Body of pancreas (tissue), 4 donors: ENCODE results near the gene EMILIN2. TPM values are rescaled to one million over a fixed set of nuclear protein-coding genes. Genes with fewer than 3 reads are reported as not detected.
"Not testable (repeated sequence)": the region's sequence is repeated elsewhere in the genome, so short reads cannot be mapped to it uniquely, and the experiment has no call there.

Experiments
- ATAC-seq: fragments of 150-250 bp; one replicate; pipeline ENCODE4 v1.9.1; 2016
- DNase-seq, 4 donors: peaks; one replicate each; pipeline ENCODE4 v3.0.0-alpha.2; 2019
- H3K27ac ChIP-seq, 4 donors: fragments of 200-600 bp; sonication (generic); 1 replicate in 3 of 4; 2 replicates in 1 of 4; pipeline versions ENCODE4 v1.5.1 to v1.6.1; 2016 to 2019; ENCODE audit warnings: mild to moderate bottlenecking in 1 of 4, mixed read lengths in 1 of 4, moderate library complexity in 1 of 4
- H3K27me3 ChIP-seq, 2 donors: fragments of 200-600 bp; sonication (generic); one replicate each; pipeline ENCODE4 v1.6.0; 2016; ENCODE audit warnings: mild to moderate bottlenecking in 1 of 2
- H3K36me3 ChIP-seq, 2 donors: fragments of 200-600 bp; sonication (generic); replicated peaks in 1 of 2; 2 replicates each; pipeline ENCODE4 v1.5.1; 2016; ENCODE audit warnings: low read depth in 2 of 2; ENCODE audit not compliant: insufficient read depth in 1 of 2
- H3K4me1 ChIP-seq: fragments of 200-600 bp; sonication (generic); one replicate; pipeline ENCODE4 v1.6.0; 2016
- H3K4me3 ChIP-seq, 2 donors: fragments of 200-600 bp; sonication (generic); 1 replicate in 1 of 2; 2 replicates in 1 of 2; pipeline ENCODE4 v1.5.1; 2016 to 2019
- H3K9me3 ChIP-seq, 3 donors: fragments of 200-600 bp; sonication (generic); 1 replicate in 2 of 3; 2 replicates in 1 of 3; pipeline ENCODE4 v1.5.1; 2016
- POLR2A ChIP-seq, 3 donors: fragments of 450-650 bp; IDR thresholded peaks; one replicate each; pipeline ENCODE4 v1.6.1; 2016; ENCODE audit warnings: antibody characterized with exemption in 3 of 3, mild to moderate bottlenecking in 2 of 3
- WGBS, 2 donors: methylation state at CpG; one replicate each; pipeline ENCODE4 v1.1.5; 2017; 5-methylcytosine and 5-hydroxymethylcytosine counted together
- intact Hi-C: fragments of 100-400 bp; cut with DNase I; formaldehyde crosslinking; loops from one replicate; pipeline ENCODE4 v1.15.1; 2023
- total RNA-seq, 2 donors: library from RNA; depleted of rRNA; stranded (reverse); fragments of >200 nt; gene quantifications; one replicate each; pipeline ENCODE4 v1.1.0, GENCODE V29; 2016
- TF ChIP-seq, protein P1 (sequence below), 7 experiments: fragments of 450-650 bp in 4 of 7; fragments of 200-600 bp in 3 of 7; sonication (generic) in 3 of 7; IDR thresholded peaks; one replicate each; pipeline ENCODE4 v1.5.1; 2016 to 2019; ENCODE audit warnings: antibody characterized with exemption in 7 of 7

The EMILIN2 gene
- total RNA-seq, 2 donors from 2014 or later, result 2.0 to 3.1 TPM

DNA sequence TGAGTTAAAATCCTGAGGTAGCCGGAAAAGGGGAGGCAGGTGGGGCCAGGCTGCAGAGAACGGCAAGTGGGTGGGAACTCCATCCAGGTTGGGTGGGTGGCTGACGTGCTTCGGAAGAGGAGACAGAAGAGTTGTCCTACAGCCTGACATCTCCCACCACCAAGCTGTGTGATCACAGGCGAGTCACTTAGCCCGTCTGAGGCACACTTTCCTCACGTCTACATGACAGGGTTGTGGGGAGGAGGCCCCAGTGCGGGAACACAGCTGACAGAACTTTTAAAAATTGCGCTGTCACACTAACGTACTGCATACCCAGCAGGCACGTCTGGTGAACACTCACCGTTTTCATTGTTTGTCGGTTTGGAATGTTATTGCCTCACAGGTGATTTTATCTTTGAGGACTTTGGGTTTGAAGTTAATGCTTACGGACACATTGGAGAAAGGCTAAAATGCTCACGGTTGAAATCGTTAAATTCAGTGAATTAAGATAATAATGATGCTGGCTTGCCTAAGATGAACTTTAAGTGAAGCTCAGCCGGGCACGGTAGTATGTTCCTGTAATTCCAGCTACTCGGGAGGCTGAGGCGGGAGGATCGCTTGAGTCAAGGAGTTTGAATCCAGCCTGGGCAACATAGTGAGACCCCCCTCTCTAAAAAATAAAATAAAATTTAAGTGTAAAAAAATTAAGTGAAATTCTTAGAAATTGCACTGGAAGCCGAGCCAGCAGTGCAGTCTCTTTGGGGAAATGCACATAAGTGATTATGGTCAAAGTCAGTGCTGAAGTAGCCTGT lies 8.9 kb downstream of the EMILIN2 start:
- peaks cover 6% of the 10 kb centered on the region for H3K4me1 ChIP-seq
- no peak overlapping the region for H3K27ac ChIP-seq
- WGBS, 2 donors, result 92% methylated on average over 22 of the region's 22 CpGs
- DNase-seq, result no peak
- intact Hi-C loops, result loop anchor here (10.0 kb wide), 1 partner anchor 59 kb away; no protein-coding TSS in a partner anchor
- TF ChIP-seq, protein P1, sequence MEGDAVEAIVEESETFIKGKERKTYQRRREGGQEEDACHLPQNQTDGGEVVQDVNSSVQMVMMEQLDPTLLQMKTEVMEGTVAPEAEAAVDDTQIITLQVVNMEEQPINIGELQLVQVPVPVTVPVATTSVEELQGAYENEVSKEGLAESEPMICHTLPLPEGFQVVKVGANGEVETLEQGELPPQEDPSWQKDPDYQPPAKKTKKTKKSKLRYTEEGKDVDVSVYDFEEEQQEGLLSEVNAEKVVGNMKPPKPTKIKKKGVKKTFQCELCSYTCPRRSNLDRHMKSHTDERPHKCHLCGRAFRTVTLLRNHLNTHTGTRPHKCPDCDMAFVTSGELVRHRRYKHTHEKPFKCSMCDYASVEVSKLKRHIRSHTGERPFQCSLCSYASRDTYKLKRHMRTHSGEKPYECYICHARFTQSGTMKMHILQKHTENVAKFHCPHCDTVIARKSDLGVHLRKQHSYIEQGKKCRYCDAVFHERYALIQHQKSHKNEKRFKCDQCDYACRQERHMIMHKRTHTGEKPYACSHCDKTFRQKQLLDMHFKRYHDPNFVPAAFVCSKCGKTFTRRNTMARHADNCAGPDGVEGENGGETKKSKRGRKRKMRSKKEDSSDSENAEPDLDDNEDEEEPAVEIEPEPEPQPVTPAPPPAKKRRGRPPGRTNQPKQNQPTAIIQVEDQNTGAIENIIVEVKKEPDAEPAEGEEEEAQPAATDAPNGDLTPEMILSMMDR (IDR thresholded peaks at IDR 0.05), result no peak
- TF ChIP-seq POLR2A (IDR thresholded peaks at IDR 0.05), result no peak
- no peaks in the 10 kb centered on the region for H3K36me3 ChIP-seq
- no peak overlapping the region for H3K4me3 ChIP-seq
- H3K27me3 ChIP-seq, result no peaks in the 10 kb centered on the region
- no peak for ATAC-seq
- peaks cover 0 to 5% (median 0%) of the 10 kb centered on the region in 3 donors for H3K9me3 ChIP-seq

DNA sequence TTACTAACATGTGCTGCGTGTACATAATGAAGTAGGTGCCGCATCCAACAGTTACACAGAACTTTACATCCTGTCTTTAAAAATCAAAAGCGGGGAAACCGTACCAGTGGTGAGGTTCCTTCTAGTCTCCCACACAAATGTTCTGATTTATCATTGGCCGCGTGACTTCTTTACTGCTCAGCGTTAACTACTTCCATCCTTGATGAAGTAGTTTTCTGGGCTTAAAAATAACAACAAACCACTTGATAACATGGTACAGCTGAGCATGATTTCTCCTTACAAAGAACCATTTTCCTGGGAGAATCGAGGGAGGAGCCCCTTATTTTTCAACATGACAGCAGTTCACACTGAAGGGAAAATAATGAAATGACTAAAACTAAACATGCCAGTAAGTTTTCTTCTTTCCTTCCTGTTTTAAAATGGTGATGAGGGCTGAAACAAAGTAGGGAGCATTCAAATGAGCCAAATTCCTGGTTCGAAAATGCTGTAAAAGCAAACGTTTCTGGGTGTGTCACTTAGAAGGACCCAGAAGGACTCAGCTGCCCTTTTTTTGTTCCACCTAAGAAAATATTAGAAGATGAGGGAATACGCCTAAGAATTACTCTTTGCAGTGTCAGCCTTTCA lies 9.9 kb downstream of the EMILIN2 start:
- intact Hi-C loops, result loop anchor here (10.0 kb wide), 1 partner anchor 58 kb away; no protein-coding TSS in a partner anchor
- TF ChIP-seq, protein P1 (IDR thresholded peaks at IDR 0.05), result no peak
- TF ChIP-seq POLR2A (IDR thresholded peaks at IDR 0.05), result no peak
- no peak for DNase-seq

DNA sequence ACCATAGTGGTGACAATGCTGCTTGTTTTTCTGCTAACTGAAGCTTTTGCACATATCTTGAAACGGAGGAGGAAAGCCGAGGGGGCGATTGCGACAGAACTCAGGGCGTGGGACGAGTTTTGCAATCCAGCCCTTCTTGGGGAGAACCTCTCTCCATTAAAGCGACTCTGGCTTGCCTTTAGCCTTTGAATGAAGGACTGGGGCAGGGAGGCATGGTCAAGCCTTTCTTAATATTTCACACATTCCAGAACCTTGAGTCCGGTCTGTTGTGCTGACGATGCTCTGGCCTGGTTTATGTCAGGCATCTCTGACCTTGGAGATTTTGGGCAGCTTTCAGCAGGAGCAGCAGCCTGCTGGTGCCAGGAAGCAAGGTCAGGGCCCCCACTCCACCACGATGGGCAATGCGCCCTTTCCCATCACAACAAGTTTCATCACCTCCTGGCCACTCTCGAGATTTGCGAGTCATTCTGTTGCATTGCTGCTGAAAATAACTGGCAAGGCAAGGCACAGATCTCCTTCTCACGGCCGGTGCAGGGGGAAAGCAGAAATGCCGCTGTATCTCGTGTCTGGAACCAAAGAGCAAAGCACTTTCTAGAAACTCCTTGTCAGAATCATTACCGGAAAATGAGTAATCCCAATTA lies 10.8 kb downstream of the EMILIN2 start:
- 57 to 66% methylated on average over 18 of the region's 18 CpGs for WGBS, 2 donors
- Histone ChIP-seq H3K4me1 (peaks cover 6% of the 10 kb centered on the region), H3K27me3 (no peaks in the 10 kb centered on the region), H3K9me3 (peaks cover 0 to 5% (median 0%) of the 10 kb centered on the region in 3 donors), H3K36me3 (no peaks in the 10 kb centered on the region), H3K4me3 (no peak overlapping the region), H3K27ac (peak overlapping the region in 1 of 4 donors; percentile 67)
- TF ChIP-seq, protein P1 (IDR thresholded peaks at IDR 0.05), result no peak
- no peak for TF ChIP-seq POLR2A (IDR thresholded peaks at IDR 0.05)
- ATAC-seq (peak; percentile 87), DNase-seq (peak; percentile 38 to 75 (median 48))
- intact Hi-C loops, result loop anchor here (10.0 kb wide), 1 partner anchor 57 kb away; no protein-coding TSS in a partner anchor

More for the DNA sequence above, 9.9 kb downstream of the EMILIN2 start:
- Histone ChIP-seq H3K36me3 (no peaks in the 10 kb centered on the region), H3K4me1 (peaks cover 6% of the 10 kb centered on the region), H3K27ac (peak overlapping the region in 1 of 4 donors; percentile 67), H3K27me3 (no peaks in the 10 kb centered on the region), H3K9me3 (peaks cover 0 to 5% (median 0%) of the 10 kb centered on the region in 3 donors), H3K4me3 (no peak overlapping the region)
- ATAC-seq, result no peak
- 64 to 67% methylated on average over 11 of the region's 11 CpGs for WGBS, 2 donors

GRCh38 chr18:2860397-2860796 lies 13.6 kb downstream of the EMILIN2 start:
- H3K4me3 ChIP-seq, H3K9me3 ChIP-seq, H3K27ac ChIP-seq, ATAC-seq, DNase-seq, H3K36me3 ChIP-seq, H3K27me3 ChIP-seq, H3K4me1 ChIP-seq, intact Hi-C loops: not testable (repeated sequence)

DNA sequence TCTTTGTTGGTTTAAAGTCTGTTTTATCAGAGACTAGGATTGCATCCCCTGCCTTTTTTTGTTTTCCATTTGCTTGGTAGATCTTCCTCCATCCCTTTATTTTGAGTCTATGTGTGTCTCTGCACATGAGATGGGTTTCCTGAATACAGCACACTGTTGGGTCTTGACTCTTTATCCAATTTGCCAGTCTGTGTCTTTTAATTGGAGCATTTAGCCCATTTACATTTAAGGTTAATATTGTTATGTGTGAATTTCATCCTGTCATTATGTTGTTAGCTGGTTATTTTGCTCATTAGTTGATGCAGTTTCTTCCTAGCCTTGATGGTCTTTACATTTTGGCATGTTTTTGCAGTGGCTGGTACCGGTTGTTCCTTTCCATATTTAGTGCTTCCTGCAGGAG lies 17.2 kb downstream of the EMILIN2 start:
- H3K4me1 ChIP-seq, H3K9me3 ChIP-seq, H3K4me3 ChIP-seq, H3K27ac ChIP-seq, H3K36me3 ChIP-seq, intact Hi-C loops, DNase-seq, H3K27me3 ChIP-seq, ATAC-seq: not testable (repeated sequence)
- 81 to 88% methylated on average over 1 of the region's 1 CpG for WGBS, 2 donors

GRCh38 chr18:2866465-2866864 lies 19.7 kb downstream of the EMILIN2 start:
- H3K36me3 ChIP-seq, ATAC-seq, H3K27me3 ChIP-seq, H3K27ac ChIP-seq, H3K4me3 ChIP-seq, DNase-seq, H3K9me3 ChIP-seq, intact Hi-C loops, H3K4me1 ChIP-seq: not testable (repeated sequence)
- WGBS, 2 donors, result 20 to 40% methylated on average over 2 of the region's 2 CpGs
